NCI-H510A (cell line): ENCODE results near the gene AGER.
"Not testable (repeated sequence)": the region's sequence is repeated elsewhere in the genome, so short reads cannot be mapped to it uniquely, and the experiment has no call there.

Experiments used
- DNase-seq: peaks from one replicate; lab custom pipeline; 2025; lab: John Stamatoyannopoulos, UW

The AGER gene

DNA sequence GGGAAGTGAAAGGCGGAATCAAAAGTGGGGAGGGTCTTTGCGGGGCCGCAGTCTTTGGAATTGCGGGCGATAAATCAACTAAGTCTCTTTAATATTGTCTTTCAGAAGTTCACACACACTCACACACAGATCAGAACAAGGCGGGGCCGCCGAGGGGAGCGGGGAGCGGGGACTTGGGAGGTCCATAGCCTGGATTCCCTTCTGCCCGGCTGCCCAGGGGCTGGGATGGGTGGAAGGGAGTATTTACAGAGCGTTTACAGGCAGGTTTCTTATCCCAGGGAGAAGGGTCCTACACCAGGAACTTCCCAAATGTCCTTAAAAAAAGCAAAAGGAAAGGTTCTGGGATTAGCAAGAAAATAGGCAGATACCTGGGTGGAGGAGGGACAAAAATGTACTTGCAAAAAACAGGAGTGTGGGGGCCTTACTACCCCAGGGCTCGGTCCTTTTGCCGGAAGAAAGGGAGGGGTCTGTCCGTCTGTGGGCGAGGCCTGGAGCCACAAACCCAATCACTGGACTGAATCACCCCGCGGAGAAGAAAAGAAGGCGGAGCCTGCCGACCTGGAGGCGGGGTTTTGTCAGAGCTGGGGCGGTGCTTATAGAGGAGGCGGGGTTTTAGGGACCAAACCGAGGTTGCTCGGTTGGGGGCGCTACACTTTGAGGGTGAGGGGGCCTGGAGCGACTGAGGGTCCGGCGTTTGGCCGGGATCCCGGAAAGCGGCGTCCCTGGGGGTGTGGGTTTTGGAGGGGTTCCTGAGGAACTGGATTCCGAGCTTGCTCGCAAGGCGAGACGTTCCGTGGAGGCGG lies 35.6 kb downstream of the AGER start:
- no peak for DNase-seq

DNA sequence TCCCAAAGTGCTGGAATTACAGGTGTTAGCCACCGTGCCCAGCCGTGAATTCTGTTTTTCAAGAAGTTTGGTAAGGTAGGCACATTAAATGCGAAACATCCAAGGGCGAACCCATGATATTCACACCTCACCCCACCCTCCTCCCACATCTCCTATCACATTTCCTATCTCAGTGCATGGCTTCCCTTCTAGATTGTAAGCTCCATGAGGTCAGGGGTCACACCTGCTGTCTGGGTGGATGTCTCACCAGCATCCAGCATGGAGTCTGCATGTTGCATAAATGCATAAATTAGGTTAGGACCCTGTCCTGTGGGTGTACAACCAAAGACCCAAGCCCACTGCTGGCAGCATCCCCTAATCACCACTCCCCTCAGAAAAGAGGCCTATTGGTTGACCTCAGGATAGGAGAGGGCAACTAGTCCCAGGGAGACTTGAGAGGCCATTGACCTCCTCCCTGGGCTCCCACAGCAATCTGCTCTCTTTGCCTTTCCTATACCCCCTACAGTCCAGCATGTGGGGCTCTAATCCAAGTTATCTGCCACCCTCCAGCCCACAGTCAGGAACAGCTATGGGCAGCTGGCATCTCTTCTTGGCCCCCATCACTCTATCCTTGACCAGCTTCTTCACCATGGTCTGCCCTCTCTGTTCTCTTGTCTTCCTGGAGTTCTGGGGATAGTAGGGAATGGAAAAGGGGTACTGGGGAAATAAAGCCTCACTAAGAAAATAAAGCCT lies 36.5 kb downstream of the AGER start:
- DNase-seq: no peak

DNA sequence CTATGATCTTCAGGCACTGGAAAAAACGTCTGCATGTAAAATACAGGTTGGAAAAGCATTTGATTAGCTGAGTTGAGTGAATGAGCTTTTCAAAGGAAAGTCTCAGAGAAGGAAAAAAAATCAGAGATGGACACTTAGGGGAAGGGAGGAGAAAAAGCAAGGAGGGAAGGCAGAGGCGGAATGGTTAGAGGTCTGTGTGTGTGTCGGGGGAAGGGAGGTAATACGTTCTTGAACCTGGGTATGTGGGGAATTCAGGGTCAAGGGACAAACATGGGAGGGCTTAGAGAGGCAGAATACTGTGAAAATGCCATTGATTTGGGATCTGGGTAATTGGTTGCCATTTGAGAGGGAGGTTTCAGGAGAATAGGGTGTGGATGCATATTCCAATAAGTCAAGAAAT lies 37.4 kb downstream of the AGER start:
- no peak for DNase-seq

DNA sequence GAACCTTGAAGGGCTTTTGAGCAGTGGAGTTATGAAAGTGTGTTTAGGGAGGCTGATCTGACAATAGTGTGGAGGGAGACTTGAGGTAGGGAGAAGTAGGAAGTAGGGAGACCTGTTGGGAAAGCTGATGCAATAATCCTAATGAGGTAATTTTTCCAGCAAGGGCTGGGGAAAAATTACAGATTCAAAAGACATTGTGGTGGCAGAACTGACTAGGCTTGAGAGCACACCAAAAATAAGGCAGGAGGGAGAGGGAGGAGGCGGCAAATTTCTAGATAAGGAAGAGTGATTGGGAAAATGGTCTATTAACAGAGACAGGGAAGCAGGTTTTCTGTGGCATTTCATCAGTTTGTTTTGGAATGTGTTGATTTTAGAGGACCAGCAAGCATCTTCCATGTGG lies 37.8 kb downstream of the AGER start:
- DNase-seq: no peak

DNA sequence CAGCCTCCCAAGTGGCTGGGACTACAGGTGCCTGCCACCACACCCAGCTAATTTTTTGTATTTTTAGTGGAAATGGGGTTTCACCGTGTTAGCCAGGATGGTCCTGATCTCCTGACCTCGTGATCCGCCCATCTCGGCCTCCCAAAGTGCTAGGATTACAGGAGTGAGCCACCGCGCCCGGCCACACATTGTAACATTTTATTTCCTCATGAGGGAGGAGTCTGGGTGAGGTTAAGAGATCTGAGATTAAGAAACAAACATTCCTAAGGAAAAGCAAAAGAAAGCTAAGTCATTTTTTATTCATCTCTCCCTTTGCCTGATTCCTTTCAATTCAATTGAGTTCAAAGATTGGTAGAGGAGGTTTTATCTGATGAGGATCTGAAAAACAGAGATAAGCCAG lies 39.8 kb downstream of the AGER start:
- not testable (repeated sequence) for DNase-seq

DNA sequence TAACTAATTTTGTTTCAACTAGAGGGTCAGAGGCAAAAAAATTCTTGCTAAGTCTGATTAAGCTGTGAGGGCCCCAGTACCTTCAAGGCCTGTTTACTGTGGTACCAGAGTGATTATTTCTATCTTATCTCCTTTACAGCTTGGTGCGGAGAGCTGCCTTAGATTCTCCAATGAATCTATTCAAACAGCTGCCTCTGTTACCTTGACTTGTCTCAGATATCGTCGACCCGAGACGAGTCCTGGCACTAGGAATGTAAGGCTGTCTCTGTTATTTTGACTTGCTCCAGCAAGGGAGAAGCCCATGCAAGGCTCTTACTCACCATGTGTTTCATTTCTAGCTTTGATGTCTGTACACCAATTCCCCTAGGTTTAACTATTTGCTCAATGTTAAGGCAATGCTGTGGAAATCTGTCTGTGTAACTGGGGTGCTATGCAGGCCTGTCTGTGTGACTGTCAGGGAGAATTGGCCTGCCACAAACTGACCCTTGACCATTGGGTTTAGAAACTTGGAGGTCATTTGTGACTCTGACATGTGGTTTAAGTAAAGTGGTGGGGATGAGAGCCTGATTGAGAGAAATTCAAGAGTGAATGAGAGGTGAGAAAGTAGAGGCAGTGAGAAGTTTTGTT lies 43.5 kb downstream of the AGER start:
- DNase-seq: no peak

DNA sequence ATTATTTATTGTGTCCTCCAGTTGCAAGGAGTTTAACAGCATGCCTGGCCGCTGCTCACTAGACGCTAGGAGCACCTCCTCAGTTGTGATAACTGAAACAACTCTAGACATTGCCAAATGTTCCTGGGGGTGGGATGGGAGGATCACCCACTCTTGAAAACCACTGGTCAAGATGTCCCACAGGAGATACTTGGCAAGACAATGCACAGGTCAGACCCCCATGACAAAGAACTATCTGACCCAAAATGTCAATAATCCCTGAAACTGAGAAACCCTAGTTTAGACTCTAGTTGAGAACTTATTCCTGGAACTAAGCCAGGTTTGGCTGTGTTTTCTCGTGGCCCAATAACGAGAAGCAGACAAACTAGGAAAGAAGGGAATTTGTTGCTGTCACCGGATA lies 44.5 kb downstream of the AGER start:
- no peak for DNase-seq

DNA sequence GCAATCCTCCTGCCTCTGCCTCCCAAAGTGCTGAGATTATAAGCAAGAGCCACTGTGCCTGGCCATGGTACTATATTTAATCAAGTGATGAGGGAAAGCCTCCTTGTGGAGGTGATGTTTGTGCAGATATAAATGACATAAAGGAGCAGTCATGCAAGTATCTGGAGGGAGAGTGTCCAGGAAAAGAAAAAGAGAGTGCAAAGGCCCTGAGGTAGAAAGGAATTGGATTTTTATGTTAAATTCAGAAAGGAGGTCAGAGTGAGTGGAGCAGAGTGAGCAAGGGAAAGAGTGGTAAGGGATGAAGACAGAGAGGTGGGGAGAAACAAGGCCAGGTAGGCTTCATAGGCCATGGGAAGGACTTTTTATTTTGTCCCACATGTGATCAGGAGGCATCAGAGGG lies 46.6 kb downstream of the AGER start:
- DNase-seq: no peak

DNA sequence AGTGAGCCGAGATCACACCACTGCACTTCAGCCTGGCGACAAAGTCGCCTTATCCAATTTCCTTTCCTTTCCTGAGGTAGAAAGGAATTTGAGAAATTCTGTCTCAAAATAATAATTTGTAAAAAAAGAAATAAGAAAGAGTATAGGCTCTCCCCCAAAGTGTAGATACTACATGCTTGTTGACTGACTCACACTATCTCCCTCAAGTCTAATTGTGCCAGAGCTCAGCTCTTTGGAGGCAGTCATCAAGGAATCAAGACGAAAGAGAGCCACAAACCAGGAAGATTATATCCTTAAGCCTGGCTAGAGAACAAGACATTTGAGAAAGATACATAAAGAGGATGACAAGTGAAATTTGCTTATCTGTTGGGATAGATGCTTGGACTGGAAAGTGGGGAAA lies 50.3 kb downstream of the AGER start:
- DNase-seq: no peak

DNA sequence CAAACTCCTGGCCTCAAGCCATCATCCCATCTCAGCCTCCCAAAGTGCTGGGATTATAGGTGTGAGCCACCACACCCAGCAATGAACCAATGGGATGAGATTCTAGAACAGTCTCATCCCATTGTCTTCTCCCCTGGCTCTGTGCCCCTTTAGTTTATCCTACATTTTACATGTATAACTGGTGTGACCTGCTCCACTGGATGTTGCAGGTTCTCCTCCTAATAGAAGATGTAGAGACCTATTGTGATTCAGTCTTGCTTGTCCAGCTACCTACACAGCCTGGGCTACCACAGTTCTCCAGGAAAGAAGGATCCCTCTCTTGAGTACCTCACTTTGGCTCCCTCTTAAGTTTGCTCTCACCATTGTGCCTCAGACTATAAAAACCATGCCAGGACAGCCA lies 51.9 kb downstream of the AGER start:
- DNase-seq: no peak

DNA sequence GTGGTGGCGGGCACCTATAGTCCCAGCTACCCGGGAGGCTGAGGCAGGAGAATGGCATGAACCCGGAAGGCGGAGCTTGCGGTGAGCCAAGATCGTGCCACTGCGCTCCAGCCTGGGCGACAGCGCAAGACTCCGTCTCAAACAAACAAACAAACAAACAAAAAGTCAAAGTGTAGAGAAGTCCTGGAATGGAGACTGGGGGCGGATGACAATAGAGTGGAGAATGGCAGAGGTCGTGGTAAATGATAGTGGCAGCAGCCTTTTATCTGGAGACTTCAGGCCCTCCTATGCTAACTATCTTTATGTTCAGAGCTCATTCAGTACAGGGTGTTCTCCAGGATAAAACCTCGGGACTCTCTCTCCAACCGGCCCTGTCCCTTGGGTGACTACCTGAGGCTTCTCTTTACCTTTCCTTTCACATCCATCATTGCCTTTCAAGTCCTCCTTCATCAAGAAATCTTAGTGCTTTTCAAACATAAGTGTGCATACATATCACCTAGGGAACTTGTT lies 52.6 kb downstream of the AGER start:
- DNase-seq: no peak
